Measurements from ENCODE around the gene MS4A10.

DNA sequence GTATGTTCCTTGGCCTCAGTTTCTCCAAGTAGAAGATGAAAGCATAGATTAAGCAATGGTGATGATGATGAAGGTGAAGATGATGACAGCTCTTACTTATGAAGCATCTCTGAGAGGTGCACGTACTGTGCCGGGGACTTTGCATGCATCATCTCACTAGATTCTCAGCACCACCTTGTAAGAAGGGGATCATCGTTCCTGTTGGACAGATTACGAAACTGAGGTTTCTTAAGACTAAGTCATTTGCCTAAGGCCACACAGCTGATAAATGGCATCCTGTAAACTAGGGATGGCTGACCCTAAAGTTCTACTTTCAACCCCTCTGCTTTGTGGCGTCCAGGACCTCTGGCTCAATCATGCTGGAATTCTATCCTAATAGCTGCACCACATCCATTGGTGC, 19.8 kb upstream of the MS4A10 start:
- TF ChIP-seq EZH2 (IDR thresholded peaks at IDR 0.05; ENCODE audit: borderline replicate concordance): no peak
- TF ChIP-seq, protein P1, sequence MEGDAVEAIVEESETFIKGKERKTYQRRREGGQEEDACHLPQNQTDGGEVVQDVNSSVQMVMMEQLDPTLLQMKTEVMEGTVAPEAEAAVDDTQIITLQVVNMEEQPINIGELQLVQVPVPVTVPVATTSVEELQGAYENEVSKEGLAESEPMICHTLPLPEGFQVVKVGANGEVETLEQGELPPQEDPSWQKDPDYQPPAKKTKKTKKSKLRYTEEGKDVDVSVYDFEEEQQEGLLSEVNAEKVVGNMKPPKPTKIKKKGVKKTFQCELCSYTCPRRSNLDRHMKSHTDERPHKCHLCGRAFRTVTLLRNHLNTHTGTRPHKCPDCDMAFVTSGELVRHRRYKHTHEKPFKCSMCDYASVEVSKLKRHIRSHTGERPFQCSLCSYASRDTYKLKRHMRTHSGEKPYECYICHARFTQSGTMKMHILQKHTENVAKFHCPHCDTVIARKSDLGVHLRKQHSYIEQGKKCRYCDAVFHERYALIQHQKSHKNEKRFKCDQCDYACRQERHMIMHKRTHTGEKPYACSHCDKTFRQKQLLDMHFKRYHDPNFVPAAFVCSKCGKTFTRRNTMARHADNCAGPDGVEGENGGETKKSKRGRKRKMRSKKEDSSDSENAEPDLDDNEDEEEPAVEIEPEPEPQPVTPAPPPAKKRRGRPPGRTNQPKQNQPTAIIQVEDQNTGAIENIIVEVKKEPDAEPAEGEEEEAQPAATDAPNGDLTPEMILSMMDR (IDR thresholded peaks at IDR 0.05; ENCODE audit: poor library complexity): no peak
